HG03521 (cell line): ENCODE measurements around the gene JOSD2.

Experiments
- ATAC-seq: cut with Tn5 transposase; IDR thresholded peaks from one replicate; pipeline ENCODE4 v1.9.1; 2021; ENCODE audit warnings: mild to moderate bottlenecking, moderate library complexity; ENCODE audit not compliant: unreplicated experiment

The JOSD2 gene

GRCh38 chr19:50457300-50457699 lies 53.7 kb downstream of the JOSD2 start:
- ATAC-seq = no peak
